ENCODE measurements around the gene GPR162. TPM values are rescaled to one million over a fixed set of nuclear protein-coding genes. Genes with fewer than 3 reads are reported as not detected.

GPR162 gene
- total RNA-seq, 2 donors from 2014 or later, result 0.44 to 7.0 TPM

DNA sequence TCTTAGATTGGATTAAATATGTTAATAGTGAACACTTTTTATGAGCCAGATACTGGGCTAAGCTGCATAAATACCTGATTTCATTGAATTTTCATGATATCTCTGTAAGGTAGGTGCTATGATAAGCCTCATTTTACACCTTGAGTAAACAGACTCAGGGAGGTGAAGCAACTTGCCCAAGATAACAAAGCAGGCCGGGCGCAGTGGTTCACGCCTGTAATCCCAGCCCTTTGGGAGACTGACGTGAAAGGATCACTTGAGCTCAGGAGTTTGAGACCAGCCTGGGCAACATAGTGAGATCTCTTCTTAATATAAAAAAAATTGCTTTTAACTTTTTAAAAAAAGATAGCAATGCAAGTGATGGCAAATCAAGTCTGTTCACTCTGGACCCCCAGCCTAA lies 20.5 kb downstream of the GPR162 start:
- peaks cover 72% of the 10 kb centered on the region for H3K36me3 ChIP-seq
- no peaks in the 10 kb centered on the region for H3K27me3 ChIP-seq
- TF ChIP-seq, protein P1, sequence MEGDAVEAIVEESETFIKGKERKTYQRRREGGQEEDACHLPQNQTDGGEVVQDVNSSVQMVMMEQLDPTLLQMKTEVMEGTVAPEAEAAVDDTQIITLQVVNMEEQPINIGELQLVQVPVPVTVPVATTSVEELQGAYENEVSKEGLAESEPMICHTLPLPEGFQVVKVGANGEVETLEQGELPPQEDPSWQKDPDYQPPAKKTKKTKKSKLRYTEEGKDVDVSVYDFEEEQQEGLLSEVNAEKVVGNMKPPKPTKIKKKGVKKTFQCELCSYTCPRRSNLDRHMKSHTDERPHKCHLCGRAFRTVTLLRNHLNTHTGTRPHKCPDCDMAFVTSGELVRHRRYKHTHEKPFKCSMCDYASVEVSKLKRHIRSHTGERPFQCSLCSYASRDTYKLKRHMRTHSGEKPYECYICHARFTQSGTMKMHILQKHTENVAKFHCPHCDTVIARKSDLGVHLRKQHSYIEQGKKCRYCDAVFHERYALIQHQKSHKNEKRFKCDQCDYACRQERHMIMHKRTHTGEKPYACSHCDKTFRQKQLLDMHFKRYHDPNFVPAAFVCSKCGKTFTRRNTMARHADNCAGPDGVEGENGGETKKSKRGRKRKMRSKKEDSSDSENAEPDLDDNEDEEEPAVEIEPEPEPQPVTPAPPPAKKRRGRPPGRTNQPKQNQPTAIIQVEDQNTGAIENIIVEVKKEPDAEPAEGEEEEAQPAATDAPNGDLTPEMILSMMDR (IDR thresholded peaks at IDR 0.05), result no peak
- peaks cover 0 to 5% of the 10 kb centered on the region in 2 donors for H3K4me1 ChIP-seq
- H3K27ac ChIP-seq, result no peak overlapping the region
- no peaks in the 10 kb centered on the region for H3K9me3 ChIP-seq
- no peak for DNase-seq (ENCODE audit: low spot score)
- H3K4me3 ChIP-seq, result no peak overlapping the region

DNA sequence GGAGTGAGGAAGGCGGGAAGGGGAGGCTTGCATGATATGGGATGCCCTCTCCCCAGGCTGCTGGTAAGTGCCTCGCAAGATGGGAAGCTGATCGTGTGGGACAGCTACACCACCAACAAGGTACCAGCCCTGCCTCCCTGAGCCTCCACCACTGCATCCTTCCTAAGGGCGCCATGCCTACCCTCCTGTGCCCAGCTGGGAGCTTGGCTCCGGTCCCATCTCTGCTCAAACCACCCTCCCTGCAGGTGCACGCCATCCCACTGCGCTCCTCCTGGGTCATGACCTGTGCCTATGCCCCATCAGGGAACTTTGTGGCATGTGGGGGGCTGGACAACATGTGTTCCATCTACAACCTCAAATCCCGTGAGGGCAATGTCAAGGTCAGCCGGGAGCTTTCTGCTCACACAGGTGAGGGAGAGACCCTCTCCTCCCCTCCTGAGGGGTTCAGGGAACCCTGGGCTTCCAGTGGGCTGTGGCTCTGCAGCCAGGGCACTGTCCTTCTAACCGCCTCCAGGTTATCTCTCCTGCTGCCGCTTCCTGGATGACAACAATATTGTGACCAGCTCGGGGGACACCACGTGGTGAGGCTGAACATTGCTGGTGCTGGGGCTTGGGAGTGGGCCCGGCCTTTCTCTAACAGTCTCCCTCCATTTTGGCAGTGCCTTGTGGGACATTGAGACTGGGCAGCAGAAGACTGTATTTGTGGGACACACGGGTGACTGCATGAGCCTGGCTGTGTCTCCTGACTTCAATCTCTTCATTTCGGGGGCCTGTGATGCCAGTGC lies 21.7 kb downstream of the GPR162 start:
- no peaks in the 10 kb centered on the region for H3K9me3 ChIP-seq
- no peak for DNase-seq (ENCODE audit: low spot score)
- H3K27ac ChIP-seq, result no peak overlapping the region
- TF ChIP-seq, protein P1 (IDR thresholded peaks at IDR 0.05), result no peak
- H3K27me3 ChIP-seq, result no peaks in the 10 kb centered on the region
- H3K36me3 ChIP-seq, result peaks cover 65% of the 10 kb centered on the region
- H3K4me1 ChIP-seq, result peaks cover 0 to 5% of the 10 kb centered on the region in 2 donors
- no peak overlapping the region for H3K4me3 ChIP-seq

- no peak for DNase-seq (ENCODE audit: low spot score)
- TF ChIP-seq, protein P1 (IDR thresholded peaks at IDR 0.05), result no peak
- Histone ChIP-seq H3K27ac (no peak overlapping the region), H3K36me3 (peaks cover 49% of the 10 kb centered on the region), H3K4me3 (no peak overlapping the region), H3K27me3 (no peaks in the 10 kb centered on the region), H3K9me3 (no peaks in the 10 kb centered on the region), H3K4me1 (peaks cover 0 to 1% of the 10 kb centered on the region in 2 donors)
These were observed 23.8 kb downstream of the GPR162 start for GRCh38 chr12:6845395-6845794.

- no peak overlapping the region for H3K27ac ChIP-seq
- no peak overlapping the region for H3K4me3 ChIP-seq
- no peak for DNase-seq (ENCODE audit: low spot score)
- peaks cover 49% of the 10 kb centered on the region for H3K36me3 ChIP-seq
- no peaks in the 10 kb centered on the region for H3K27me3 ChIP-seq
- no peaks in the 10 kb centered on the region for H3K9me3 ChIP-seq
- TF ChIP-seq, protein P1 (IDR thresholded peaks at IDR 0.05), result no peak
- peaks cover 0 to 5% of the 10 kb centered on the region in 2 donors for H3K4me1 ChIP-seq
These were observed 24.8 kb downstream of the GPR162 start for GRCh38 chr12:6846316-6846869.

- peaks cover 0 to 6% of the 10 kb centered on the region in 2 donors for H3K4me1 ChIP-seq
- peaks cover 42% of the 10 kb centered on the region for H3K36me3 ChIP-seq
- no peak for DNase-seq (ENCODE audit: low spot score)
- H3K9me3 ChIP-seq, result no peaks in the 10 kb centered on the region
- TF ChIP-seq, protein P1 (IDR thresholded peaks at IDR 0.05), result no peak
- no peaks in the 10 kb centered on the region for H3K27me3 ChIP-seq
- no peak overlapping the region for H3K27ac ChIP-seq
- no peak overlapping the region for H3K4me3 ChIP-seq
These were observed 26.1 kb downstream of the GPR162 start for GRCh38 chr12:6847676-6848075.
